Right ventricle myocardium superior (tissue), 1 donor: ENCODE measurements around the gene ZNF445. TPM values are rescaled to one million over a fixed set of nuclear protein-coding genes. Genes with fewer than 3 reads are reported as not detected.
"Not testable (repeated sequence)": the region's sequence is repeated elsewhere in the genome, so short reads cannot be mapped to it uniquely, and the experiment has no call there.

ENCODE experiments used
- ATAC-seq: fragments of 200-7000 bp; cut with Tn5 transposase; one replicate; pipeline ENCODE4 v1.9.1; 2020; ENCODE audit warnings: mild to moderate bottlenecking; ENCODE audit not compliant: poor library complexity
- DNase-seq: peaks from one replicate; pipeline ENCODE4 v3.0.0-alpha.2; 2020
- intact Hi-C: fragments of 100-400 bp; cut with DNase I; formaldehyde crosslinking; loops from one replicate; pipeline ENCODE4 v1.11.2; 2022
- total RNA-seq: library from RNA; stranded (reverse); fragmentation: NEBNext Ultra II Directional; extraction: Animal tissue kit (Norgen Biotek cat#: 25700); gene quantifications from one replicate; pipeline ENCODE4 v1.2.1, GENCODE V29; 2021
- donor health status: DM: no; HTN: yes; CAD: no; lungs with severe emphysema.

ZNF445 gene
- total RNA-seq, 1 donor from 2014 or later = 12.8 TPM

DNA sequence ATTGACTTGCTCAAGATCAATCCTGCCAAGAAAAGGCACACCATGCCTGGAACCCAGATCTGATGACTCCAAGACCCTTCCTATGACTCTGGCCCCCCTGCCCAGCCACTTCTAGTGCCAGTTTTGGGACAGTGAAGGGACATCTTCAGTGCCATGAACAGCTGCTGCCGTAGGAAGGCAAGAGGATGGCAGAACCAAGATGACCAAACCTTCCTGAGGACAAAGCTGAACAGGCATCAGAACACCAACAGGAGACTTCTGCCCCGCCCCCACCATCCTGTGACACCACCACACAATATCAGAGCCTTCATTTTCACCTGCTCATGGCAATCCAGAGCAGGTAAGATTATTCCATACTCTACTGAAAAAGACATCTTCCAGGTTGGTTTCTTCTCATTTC lies 33.0 kb downstream of the ZNF445 start:
- DNase-seq (no peak), ATAC-seq (no peak)
- intact Hi-C loops = no loop called here

GRCh38 chr3:44442596-44443309 lies 34.7 kb downstream of the ZNF445 start:
- no peak for DNase-seq
- intact Hi-C loops = no loop called here

DNA sequence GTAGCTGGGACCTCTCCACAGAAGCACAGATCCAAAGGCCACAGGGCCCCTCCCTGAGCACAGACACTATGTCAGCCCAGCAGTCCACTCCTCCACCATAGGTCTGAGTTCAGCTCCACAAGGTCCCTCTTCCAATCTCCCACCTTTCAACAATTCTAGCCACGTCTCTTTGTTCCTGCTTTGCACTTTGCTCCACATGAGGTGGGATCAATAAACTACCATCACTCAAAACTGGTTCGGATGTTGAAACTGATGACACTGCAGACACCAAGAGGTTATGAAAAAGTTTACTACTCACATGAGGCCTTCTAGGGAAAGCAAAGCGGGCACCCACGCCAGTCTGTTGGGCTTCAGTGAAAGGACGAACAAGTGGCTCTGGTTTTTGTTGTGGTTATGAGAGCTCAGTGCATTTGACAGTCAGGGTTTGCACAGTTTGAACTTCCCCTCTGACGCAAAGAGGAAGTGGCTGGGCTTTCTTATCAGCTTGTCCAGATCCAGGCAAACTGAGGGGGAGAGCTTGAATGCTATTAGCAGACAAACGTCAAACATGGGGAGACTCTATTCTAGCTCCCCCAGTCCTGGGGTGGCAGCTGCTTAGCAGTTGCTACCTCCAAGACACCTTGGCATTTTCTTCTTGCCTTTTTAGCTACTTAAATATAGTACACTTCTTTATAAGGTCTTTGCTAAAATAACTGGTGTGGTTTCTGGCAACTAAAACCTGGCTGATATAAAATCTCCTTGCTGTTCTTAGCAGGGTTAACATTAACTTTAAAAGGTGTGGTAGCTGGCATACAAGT lies 37.8 kb downstream of the ZNF445 start:
- DNase-seq = peak; percentile 81
- intact Hi-C loops = no loop called here
- peak; percentile 93 for ATAC-seq

More at GRCh38 chr3:44442596-44443309, 34.7 kb downstream of the ZNF445 start:
- no peak for ATAC-seq

- intact Hi-C loops = no loop called here
- DNase-seq (no peak), ATAC-seq (no peak)
These were observed 39.7 kb downstream of the ZNF445 start for GRCh38 chr3:44437800-44438199.

GRCh38 chr3:44436181-44436580 lies 41.3 kb downstream of the ZNF445 start:
- no peak for DNase-seq
- ATAC-seq = no peak
- intact Hi-C loops = no loop called here

DNA sequence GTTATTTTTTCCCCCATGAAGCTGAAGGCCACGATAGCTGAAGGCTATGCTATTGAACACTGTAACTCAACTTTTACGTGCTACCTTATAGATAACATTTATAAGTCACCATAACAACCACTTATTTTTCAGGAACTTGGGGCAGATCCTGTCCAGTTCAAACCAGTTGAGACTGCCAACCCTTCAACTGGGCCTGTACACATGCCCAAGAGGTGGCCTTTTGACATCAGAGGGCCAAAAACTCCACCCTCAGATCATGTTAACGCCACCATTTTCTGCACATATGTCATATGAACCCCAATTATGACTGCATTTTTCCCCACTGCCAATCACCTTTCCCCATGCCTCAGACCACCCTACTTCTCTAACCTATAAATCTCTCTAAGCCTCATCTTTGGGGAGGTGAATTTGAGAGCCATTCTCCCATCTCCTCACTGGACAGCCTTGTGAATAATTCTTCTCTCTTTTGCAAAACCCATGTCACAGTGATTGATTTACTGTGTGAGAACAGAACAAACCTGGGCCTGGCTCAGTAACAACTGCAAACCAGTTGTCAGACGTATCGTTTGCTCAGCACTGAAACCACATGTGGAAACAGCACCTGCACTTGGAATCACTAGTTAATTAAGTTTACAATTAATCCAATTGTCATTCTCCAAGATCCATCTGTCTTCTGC lies 42.5 kb downstream of the ZNF445 start:
- intact Hi-C loops = no loop called here
- ATAC-seq (no peak), DNase-seq (no peak)

GRCh38 chr3:44430466-44430865 lies 47.0 kb downstream of the ZNF445 start:
- ATAC-seq = no peak
- intact Hi-C loops = no loop called here
- no peak for DNase-seq

- no peak for DNase-seq
- no peak for ATAC-seq
- intact Hi-C loops = no loop called here
These were observed 48.0 kb downstream of the ZNF445 start for GRCh38 chr3:44429459-44429858.

GRCh38 chr3:44428910-44429309 lies 48.6 kb downstream of the ZNF445 start:
- intact Hi-C loops = no loop called here
- DNase-seq = no peak
- ATAC-seq = no peak

GRCh38 chr3:44427683-44428082 lies 49.8 kb downstream of the ZNF445 start:
- ATAC-seq = no peak
- intact Hi-C loops = no loop called here
- DNase-seq = no peak

DNA sequence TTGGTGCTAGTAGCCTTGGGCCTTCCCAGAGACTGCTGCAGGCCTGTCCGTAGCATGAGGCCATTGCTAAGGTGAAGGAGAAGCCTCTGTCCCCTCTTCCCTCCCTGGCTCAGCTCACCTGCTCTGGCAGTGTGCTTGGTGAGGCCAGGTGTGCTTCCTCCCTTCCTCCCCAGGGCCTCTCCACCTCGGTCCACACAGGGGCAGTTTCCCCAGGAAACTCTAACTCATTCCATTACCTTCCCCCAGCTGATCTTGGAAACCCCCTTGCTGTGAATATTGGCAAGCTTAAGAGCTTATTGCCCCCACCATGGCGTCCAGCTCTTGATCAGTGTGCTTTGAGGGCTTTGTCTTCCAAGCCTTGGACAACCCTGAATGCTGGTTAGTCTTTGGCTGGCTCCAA lies 52.7 kb downstream of the ZNF445 start:
- ATAC-seq (no peak), DNase-seq (no peak)
- intact Hi-C loops = no loop called here

- no peak for DNase-seq
- intact Hi-C loops = no loop called here
- ATAC-seq = no peak
These were observed 56.2 kb downstream of the ZNF445 start for GRCh38 chr3:44421280-44421679.

DNA sequence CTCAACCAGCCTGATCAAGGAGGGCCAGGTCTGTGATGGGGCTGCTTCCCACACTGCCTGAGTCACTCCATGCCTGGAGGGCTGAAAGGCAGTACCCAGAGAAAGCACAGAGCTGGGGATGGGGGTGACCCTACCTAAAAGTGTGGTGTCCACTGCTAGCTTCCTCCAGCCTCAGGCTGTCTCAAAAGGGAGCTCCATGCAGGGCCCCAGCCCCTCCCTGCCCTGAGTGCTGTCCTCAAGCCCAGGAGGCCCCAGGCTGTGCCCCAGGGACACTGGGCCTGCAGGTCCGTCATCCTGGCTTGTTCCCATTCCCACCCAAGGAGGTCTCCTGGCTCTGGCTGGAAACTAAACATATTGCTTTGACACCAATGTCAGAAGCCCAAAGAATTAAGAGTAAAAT lies 56.8 kb downstream of the ZNF445 start:
- intact Hi-C loops = no loop called here
- no peak for DNase-seq
- ATAC-seq = no peak

- no peak for DNase-seq
- ATAC-seq = no peak
- intact Hi-C loops = no loop called here
These were observed 57.4 kb downstream of the ZNF445 start for GRCh38 chr3:44419923-44420650.

DNA sequence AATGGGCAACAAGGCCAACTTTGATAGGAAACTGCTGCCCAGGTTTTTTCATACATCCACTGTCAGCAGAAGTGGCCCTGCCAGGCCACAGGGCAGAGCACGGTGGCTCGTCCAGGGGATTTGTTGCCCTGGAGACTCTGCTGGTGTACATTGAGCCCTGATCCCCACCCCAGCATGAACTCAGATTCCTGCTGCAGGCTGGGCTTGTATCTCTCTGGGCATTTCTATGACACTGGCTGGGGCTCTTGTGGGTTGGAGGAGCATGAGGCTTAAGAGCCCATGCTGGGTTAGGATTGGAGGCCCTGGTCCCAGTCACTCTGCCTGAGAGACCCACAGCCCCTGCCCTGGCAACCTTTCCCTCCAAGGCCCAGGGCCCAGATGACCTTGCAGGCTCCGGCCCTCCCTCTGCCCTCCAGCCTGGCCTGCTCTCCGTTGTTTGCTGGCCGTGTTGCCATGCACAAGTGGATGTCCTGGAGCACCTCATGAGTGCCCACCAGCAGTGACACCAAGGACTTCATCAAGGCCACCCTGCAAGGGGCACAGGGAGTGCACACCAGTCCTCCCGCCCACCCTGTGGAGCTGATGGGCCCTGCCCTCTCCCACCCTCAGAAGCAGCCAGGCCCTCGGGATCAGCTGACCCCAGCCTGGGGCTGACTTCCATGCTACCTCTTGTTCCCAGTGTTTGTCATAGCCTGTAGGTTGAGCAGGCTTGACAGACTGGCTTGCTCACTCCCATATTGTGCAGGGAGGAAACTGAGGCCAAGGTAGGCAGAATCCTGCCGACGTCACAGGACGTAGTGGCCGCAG lies 58.2 kb downstream of the ZNF445 start:
- DNase-seq = no peak
- intact Hi-C loops = no loop called here
- no peak for ATAC-seq

DNA sequence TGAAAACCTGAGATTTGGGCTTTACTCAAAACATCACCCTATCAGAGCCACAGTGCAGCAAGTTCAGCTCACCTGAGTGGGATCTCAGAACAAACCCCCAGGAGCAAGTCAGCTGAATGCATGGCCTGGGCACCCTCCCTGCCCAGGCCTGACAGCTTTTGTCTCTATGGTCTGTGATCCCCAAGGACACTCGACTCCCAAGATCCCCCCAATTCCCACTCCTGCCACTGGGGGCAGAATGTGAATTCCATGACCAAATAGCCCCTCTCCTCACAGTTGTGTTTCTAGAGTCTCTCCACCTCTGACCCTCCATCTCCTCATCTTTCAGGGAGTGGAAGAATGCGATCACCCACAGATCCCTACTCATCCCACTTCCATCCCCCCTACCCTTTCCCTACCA lies 58.9 kb downstream of the ZNF445 start:
- no peak for ATAC-seq
- no peak for DNase-seq
- intact Hi-C loops = no loop called here

- intact Hi-C loops = not testable (repeated sequence)
These were observed 59.4 kb downstream of the ZNF445 start for GRCh38 chr3:44418118-44418517.

More at GRCh38 chr3:44418118-44418517, 59.4 kb downstream of the ZNF445 start:
- not testable (repeated sequence) for ATAC-seq, DNase-seq
